ENCODE data around the gene RAB33A. TPM values are rescaled to one million over a fixed set of nuclear protein-coding genes. Genes with fewer than 3 reads are reported as not detected.

The RAB33A gene
- total RNA-seq, 1 donor = 18.6 TPM

- DNase-seq (ENCODE audit: low read depth in 2 of 3, low spot score in 2 of 3) = peak in 2 of 3 donors; percentile 82 to 91
Observed at GRCh38 chrX:130170752-130171445, 863 bp upstream of the RAB33A start.

GRCh38 chrX:130172127-130172845 lies 524 bp downstream of the RAB33A start:
- no peak for DNase-seq (ENCODE audit: low read depth in 2 of 3, low spot score in 2 of 3)

- DNase-seq (ENCODE audit: low read depth in 2 of 3, low spot score in 2 of 3) = peak in 2 of 3 donors; percentile 28 to 36
Observed at GRCh38 chrX:130173190-130173895, 1.6 kb downstream of the RAB33A start.

GRCh38 chrX:130174045-130174704 lies 2.4 kb downstream of the RAB33A start:
- no peak for DNase-seq (ENCODE audit: low read depth in 2 of 3, low spot score in 2 of 3)

GRCh38 chrX:130174937-130175336 lies 3.2 kb downstream of the RAB33A start:
- no peak for DNase-seq (ENCODE audit: low read depth in 2 of 3, low spot score in 2 of 3)

- no peak for DNase-seq (ENCODE audit: low read depth in 2 of 3, low spot score in 2 of 3)
Observed at GRCh38 chrX:130176354-130176776, 4.6 kb downstream of the RAB33A start.

GRCh38 chrX:130176942-130177341 lies 5.2 kb downstream of the RAB33A start:
- no peak for DNase-seq (ENCODE audit: low read depth in 2 of 3, low spot score in 2 of 3)

GRCh38 chrX:130179170-130179569 lies 7.4 kb downstream of the RAB33A start:
- no peak for DNase-seq (ENCODE audit: low read depth in 2 of 3, low spot score in 2 of 3)

GRCh38 chrX:130179579-130180215 lies 7.9 kb downstream of the RAB33A start:
- peak in 2 of 3 donors; percentile 89 to 95 for DNase-seq (ENCODE audit: low read depth in 2 of 3, low spot score in 2 of 3)

GRCh38 chrX:130184168-130184567 lies 12.4 kb downstream of the RAB33A start:
- no peak for DNase-seq (ENCODE audit: low read depth in 2 of 3, low spot score in 2 of 3)

- DNase-seq (ENCODE audit: low read depth in 2 of 3, low spot score in 2 of 3) = no peak
Observed at GRCh38 chrX:130184857-130185256, 13.1 kb downstream of the RAB33A start.

GRCh38 chrX:130186651-130187050 lies 14.9 kb downstream of the RAB33A start:
- no peak for DNase-seq (ENCODE audit: low read depth in 2 of 3, low spot score in 2 of 3)

- no peak for DNase-seq (ENCODE audit: low read depth in 2 of 3, low spot score in 2 of 3)
Observed at GRCh38 chrX:130190801-130191200, 19.0 kb downstream of the RAB33A start.

- DNase-seq (ENCODE audit: low read depth in 2 of 3, low spot score in 2 of 3) = no peak
Observed at GRCh38 chrX:130196466-130196865, 24.7 kb downstream of the RAB33A start.

- no peak for DNase-seq (ENCODE audit: low read depth in 2 of 3, low spot score in 2 of 3)
Observed at GRCh38 chrX:130197464-130197863, 25.7 kb downstream of the RAB33A start.

- DNase-seq (ENCODE audit: low read depth in 2 of 3, low spot score in 2 of 3) = no peak
Observed at GRCh38 chrX:130204647-130205046, 32.9 kb downstream of the RAB33A start.

GRCh38 chrX:130211415-130212186 lies 39.8 kb downstream of the RAB33A start:
- DNase-seq (ENCODE audit: low read depth in 2 of 3, low spot score in 2 of 3) = no peak

GRCh38 chrX:130212371-130212770 lies 40.6 kb downstream of the RAB33A start:
- no peak for DNase-seq (ENCODE audit: low read depth in 2 of 3, low spot score in 2 of 3)

- DNase-seq (ENCODE audit: low read depth in 2 of 3, low spot score in 2 of 3) = no peak
Observed at GRCh38 chrX:130213376-130213775, 41.6 kb downstream of the RAB33A start.

GRCh38 chrX:130216320-130216719 lies 44.6 kb downstream of the RAB33A start:
- DNase-seq (ENCODE audit: low read depth in 2 of 3, low spot score in 2 of 3) = no peak
